OCI-LY1 (cell line): ENCODE data around the gene HEPACAM.

Experiments
- CTCF ChIP-seq: fragments of 200-600 bp; sonication (generic), shearing (Covaris generic); IDR thresholded peaks from 2 replicates; pipeline ENCODE4 v1.5.1; 2017; ENCODE audit warnings: mild to moderate bottlenecking, antibody characterized with exemption, low read length, moderate library complexity, mixed read lengths
- EZH2 ChIP-seq: fragments of 200-600 bp; sonication (generic), shearing (Covaris generic); IDR thresholded peaks from 2 replicates; pipeline ENCODE4 v1.8.0; 2017; ENCODE audit warnings: borderline replicate concordance, mixed run types, mild to moderate bottlenecking, antibody characterized with exemption, low read length, moderate library complexity, mixed read lengths

- no peak for TF ChIP-seq CTCF
- TF ChIP-seq EZH2 = no peak
Observed at GRCh38 chr11:124889191-124890091, 46.4 kb downstream of the HEPACAM start.
